Hepatic stellate cell (primary cell): ENCODE data around the gene TMEM240.
"Not testable (repeated sequence)": the region's sequence is repeated elsewhere in the genome, so short reads cannot be mapped to it uniquely, and the experiment has no call there.

Source experiments
- DNase-seq: peaks from one replicate; pipeline ENCODE4 v3.0.0; 2011; ENCODE audit warnings: low spot score

Gene TMEM240

GRCh38 chr1:1494311-1494710 lies 46.1 kb downstream of the TMEM240 start:
- DNase-seq, result not testable (repeated sequence)

DNA sequence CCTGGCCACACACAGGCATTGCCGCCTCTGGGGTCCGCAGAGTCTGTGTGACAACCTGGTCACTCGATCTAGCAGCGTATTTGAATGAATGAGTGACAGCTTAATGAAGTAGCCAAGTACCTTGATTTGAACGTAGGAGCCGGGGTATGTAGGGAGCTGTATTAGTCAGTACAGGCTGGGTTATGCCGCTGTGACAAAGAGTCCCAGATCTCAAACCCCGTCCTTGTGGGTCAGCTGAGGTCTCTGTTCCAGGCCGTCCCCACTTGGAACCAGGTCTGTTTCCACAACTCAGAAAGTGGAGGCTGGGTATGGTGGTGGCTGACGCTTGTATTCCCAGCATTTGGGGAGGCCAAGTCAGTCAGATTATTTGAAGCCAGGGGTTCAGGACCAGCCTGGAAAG lies 48.8 kb downstream of the TMEM240 start:
- no peak for DNase-seq

DNA sequence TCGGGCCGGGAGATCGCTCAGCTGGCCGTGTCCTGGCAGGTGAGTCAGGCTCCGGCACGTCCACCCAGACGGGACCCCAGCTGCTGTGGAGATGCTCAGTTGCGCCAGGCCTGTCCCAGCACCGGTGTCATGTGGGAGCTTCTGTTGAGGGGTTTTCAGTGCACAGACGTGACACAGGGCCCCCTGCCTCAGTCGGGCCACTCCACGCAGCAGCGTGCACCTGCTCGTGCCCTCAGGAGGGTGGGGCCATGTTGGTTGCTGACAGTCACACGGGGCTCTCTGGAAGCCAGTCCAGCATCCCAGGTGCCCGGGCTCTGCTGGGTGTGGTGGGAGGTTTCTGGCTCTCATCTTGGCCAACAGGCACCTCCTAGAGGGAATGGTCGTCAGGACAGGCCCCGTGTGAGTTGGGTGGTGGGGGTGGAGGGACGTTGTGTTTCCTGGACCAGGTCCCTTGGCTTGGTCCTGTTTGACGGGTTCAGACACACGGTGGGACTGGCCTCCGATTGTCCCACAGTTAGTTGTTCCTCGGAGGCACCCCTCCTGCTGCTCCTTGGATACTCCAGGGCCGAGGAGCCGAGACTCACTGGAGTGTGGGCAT lies 49.7 kb downstream of the TMEM240 start:
- no peak for DNase-seq

DNA sequence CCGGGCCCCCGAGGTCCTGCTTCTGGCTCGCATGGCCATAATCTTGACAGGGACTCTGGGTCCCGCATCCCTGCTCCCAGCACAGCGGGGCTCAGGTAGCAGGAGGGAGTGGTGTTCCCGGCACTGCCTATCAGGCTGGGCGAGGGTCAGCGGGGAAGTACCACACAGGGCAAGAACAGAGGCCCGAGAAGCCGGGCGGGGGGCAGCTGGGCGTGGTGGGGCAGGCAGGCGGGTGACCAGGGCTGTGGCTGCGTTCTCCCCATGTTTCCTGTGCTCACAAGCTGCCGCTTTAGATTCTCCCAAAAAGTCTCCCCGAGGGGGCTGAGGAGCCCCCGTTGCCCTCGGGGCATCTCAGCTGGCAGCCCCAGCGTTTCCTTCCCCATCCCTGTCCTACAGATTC lies 50.6 kb downstream of the TMEM240 start:
- no peak for DNase-seq

GRCh38 chr1:1489231-1489630 lies 51.2 kb downstream of the TMEM240 start:
- no peak for DNase-seq

DNA sequence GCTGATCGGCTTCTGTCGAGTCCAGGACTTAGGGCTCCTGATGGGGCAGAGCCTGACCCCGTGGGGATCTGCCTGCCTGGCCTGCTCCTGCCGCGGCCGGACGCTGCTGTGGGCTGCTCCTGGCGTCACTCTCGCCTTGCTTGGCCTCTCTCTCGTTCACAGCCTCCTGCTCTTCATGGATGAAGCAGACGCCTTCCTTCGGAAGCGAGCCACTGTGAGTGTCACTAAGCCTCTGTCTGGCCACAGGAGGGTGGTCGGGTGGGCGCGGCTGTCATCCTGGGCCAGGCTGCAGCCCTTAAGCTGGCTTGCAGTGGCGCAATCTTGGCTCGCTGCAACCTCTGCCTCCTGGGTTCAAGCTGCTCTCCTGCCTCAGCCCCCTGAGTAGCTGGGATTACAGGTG lies 52.7 kb downstream of the TMEM240 start:
- DNase-seq, result no peak

- not testable (repeated sequence) for DNase-seq
Observed at GRCh38 chr1:1485755-1486317, 54.6 kb downstream of the TMEM240 start.

GRCh38 chr1:1484976-1485750 lies 55.3 kb downstream of the TMEM240 start:
- not testable (repeated sequence) for DNase-seq
